ENCODE measurements around the gene ABCA12. TPM values are rescaled to one million over a fixed set of nuclear protein-coding genes. Genes with fewer than 3 reads are reported as not detected.

ABCA12 gene
- polyA plus RNA-seq, 1 of the 3 experiments (the other 2 are of a cell fraction): 0.07 TPM

DNA sequence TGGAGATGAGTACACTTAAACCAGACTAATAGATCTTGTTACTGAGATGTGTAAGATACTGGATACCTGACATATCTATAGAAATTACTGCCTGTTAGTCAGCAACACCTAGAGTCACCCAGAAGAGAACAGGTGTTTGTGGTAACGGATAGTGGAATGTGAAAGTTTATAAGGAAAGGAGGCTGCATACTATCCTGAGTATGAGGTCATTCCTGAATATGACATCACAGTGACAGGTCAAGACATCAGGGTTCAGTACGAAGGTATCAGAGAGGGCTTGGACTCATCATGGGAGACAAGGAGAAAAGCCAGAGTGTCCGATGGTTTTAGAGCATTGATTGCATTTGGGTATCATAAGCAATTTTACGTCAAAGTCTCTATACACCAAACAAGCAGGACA, 55.3 kb downstream of the ABCA12 start:
- no peaks in the 10 kb centered on the region for H3K79me2 ChIP-seq (ENCODE audit: insufficient read depth)
- H3K9me2 ChIP-seq: no peaks in the 10 kb centered on the region
- no peaks in the 10 kb centered on the region for H3F3A ChIP-seq (replicated peaks; ENCODE audit: insufficient read depth)
- WGBS (ENCODE audit: low lambda C conversion rate): 69% methylated on average over 4 of the region's 4 CpGs
- no peaks in the 10 kb centered on the region for H3K27me3 ChIP-seq (ENCODE audit: insufficient read depth)
- H3K4me1 ChIP-seq (ENCODE audit: control insufficient read depth in 1 of 2, insufficient read depth in 2 of 2, low read depth in 1 of 2, low read length in 1 of 2): no peaks in the 10 kb centered on the region
- no peak overlapping the region for H3K27ac ChIP-seq (ENCODE audit: low read depth in 2 of 2, low read length in 1 of 2)
- H4K20me1 ChIP-seq (ENCODE audit: insufficient read depth): no peaks in the 10 kb centered on the region
- TF ChIP-seq SMC3 (IDR thresholded peaks at IDR 0.05; ENCODE audit: low read depth, low read length) (no peak), TCF12 (IDR thresholded peaks at IDR 0.05) (no peak), FOXJ3 (CRISPR knock-in tag; IDR thresholded peaks at IDR 0.05) (no peak), FOXM1 (IDR thresholded peaks at IDR 0.05; ENCODE audit: low read depth) (no peak), RFX5 (IDR thresholded peaks at IDR 0.05; ENCODE audit: low read length) (no peak), GABPA (IDR thresholded peaks at IDR 0.05; ENCODE audit: low read depth) (no peak), PBX3 (IDR thresholded peaks at IDR 0.05) (no peak), EZH2phosphoT487 (IDR thresholded peaks at IDR 0.05; ENCODE audit: borderline replicate concordance, low read depth) (no peak), RAD21 (IDR thresholded peaks at IDR 0.05; ENCODE audit: low read length) (no peak)
- H2AFZ ChIP-seq (ENCODE audit: low read depth): no peak overlapping the region
- CTCF ChIA-PET: no interaction called here
- DNase-seq: no peak
- no peaks in the 10 kb centered on the region for H3K9me3 ChIP-seq
- no peak overlapping the region for H3K4me3 ChIP-seq (ENCODE audit: low read depth in 2 of 2, low read length in 1 of 2)
- no peak overlapping the region for H3K4me2 ChIP-seq
- no peak overlapping the region for H3K9ac ChIP-seq
- H3K36me3 ChIP-seq (replicated peaks in 1 of 2; ENCODE audit: control insufficient read depth in 1 of 2, insufficient read depth in 2 of 2, low read length in 1 of 2): no peaks in the 10 kb centered on the region
- POLR2A ChIA-PET: no interaction called here

DNA sequence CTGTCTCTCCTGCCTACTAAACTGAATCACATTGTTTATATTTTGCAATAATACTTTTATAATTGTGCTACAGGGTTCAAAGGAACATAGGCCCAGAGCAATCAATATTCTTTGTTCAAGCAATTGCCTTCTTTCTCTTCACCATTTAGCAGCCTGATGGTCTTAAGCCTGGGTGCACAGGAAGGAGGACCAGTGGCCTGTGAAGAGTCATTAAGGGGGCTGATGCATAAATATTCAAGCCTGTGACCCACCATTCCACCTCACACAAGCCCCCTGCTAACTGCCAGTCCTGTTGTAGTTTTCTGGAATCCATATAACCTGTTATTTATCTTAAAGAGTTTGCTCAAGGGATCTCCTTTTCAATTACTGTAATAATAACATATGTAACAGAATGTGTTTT, 56.0 kb downstream of the ABCA12 start:
- H3F3A ChIP-seq (replicated peaks; ENCODE audit: insufficient read depth): no peaks in the 10 kb centered on the region
- POLR2A ChIA-PET: no interaction called here
- no peaks in the 10 kb centered on the region for H3K4me1 ChIP-seq (ENCODE audit: control insufficient read depth in 1 of 2, insufficient read depth in 2 of 2, low read depth in 1 of 2, low read length in 1 of 2)
- no peak overlapping the region for H3K27ac ChIP-seq (ENCODE audit: low read depth in 2 of 2, low read length in 1 of 2)
- H3K4me2 ChIP-seq: no peak overlapping the region
- no peak for DNase-seq
- no peaks in the 10 kb centered on the region for H3K9me2 ChIP-seq
- no peaks in the 10 kb centered on the region for H3K36me3 ChIP-seq (replicated peaks in 1 of 2; ENCODE audit: control insufficient read depth in 1 of 2, insufficient read depth in 2 of 2, low read length in 1 of 2)
- no peaks in the 10 kb centered on the region for H3K27me3 ChIP-seq (ENCODE audit: insufficient read depth)
- H3K79me2 ChIP-seq (ENCODE audit: insufficient read depth): no peaks in the 10 kb centered on the region
- CTCF ChIA-PET: no interaction called here
- H3K4me3 ChIP-seq (ENCODE audit: low read depth in 2 of 2, low read length in 1 of 2): no peak overlapping the region
- H4K20me1 ChIP-seq (ENCODE audit: insufficient read depth): no peaks in the 10 kb centered on the region
- TF ChIP-seq FOXM1 (IDR thresholded peaks at IDR 0.05; ENCODE audit: low read depth) (no peak), MEF2A (IDR thresholded peaks at IDR 0.05; ENCODE audit: borderline replicate concordance, low read depth) (no peak), REST (IDR thresholded peaks at IDR 0.05; ENCODE audit: low read depth, low read length) (no peak), SIN3A (IDR thresholded peaks at IDR 0.05; ENCODE audit: borderline replicate concordance, low read depth, low read length) (no peak), EP300 (IDR thresholded peaks at IDR 0.05; ENCODE audit: borderline replicate concordance in 1 of 2, low read depth in 1 of 2, low read length in 1 of 2) (no peak), NFIC (IDR thresholded peaks at IDR 0.05; ENCODE audit: borderline replicate concordance) (no peak), EZH2phosphoT487 (IDR thresholded peaks at IDR 0.05; ENCODE audit: borderline replicate concordance, low read depth) (no peak), JUND (IDR thresholded peaks at IDR 0.05) (no peak), TAF1 (IDR thresholded peaks at IDR 0.05; ENCODE audit: borderline replicate concordance, low read depth, low read length) (no peak), NRF1 (IDR thresholded peaks at IDR 0.05; ENCODE audit: low read depth, low read length) (no peak), ELF1 (IDR thresholded peaks at IDR 0.05) (no peak), FOSL2 (IDR thresholded peaks at IDR 0.05; ENCODE audit: borderline replicate concordance, low read depth) (no peak), RXRA (IDR thresholded peaks at IDR 0.05; ENCODE audit: borderline replicate concordance, low read depth) (no peak)
- TF ChIP-seq, protein P1, sequence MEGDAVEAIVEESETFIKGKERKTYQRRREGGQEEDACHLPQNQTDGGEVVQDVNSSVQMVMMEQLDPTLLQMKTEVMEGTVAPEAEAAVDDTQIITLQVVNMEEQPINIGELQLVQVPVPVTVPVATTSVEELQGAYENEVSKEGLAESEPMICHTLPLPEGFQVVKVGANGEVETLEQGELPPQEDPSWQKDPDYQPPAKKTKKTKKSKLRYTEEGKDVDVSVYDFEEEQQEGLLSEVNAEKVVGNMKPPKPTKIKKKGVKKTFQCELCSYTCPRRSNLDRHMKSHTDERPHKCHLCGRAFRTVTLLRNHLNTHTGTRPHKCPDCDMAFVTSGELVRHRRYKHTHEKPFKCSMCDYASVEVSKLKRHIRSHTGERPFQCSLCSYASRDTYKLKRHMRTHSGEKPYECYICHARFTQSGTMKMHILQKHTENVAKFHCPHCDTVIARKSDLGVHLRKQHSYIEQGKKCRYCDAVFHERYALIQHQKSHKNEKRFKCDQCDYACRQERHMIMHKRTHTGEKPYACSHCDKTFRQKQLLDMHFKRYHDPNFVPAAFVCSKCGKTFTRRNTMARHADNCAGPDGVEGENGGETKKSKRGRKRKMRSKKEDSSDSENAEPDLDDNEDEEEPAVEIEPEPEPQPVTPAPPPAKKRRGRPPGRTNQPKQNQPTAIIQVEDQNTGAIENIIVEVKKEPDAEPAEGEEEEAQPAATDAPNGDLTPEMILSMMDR (IDR thresholded peaks at IDR 0.05): no peak
- H3K9me3 ChIP-seq: no peaks in the 10 kb centered on the region
- H2AFZ ChIP-seq (ENCODE audit: low read depth): no peak overlapping the region
- H3K9ac ChIP-seq: no peak overlapping the region
